ENCODE results near the gene ZNF423. TPM values are rescaled to one million over a fixed set of nuclear protein-coding genes. Genes with fewer than 3 reads are reported as not detected.

The ZNF423 gene
- total RNA-seq, 2 donors from 2014 or later, result not detected

DNA sequence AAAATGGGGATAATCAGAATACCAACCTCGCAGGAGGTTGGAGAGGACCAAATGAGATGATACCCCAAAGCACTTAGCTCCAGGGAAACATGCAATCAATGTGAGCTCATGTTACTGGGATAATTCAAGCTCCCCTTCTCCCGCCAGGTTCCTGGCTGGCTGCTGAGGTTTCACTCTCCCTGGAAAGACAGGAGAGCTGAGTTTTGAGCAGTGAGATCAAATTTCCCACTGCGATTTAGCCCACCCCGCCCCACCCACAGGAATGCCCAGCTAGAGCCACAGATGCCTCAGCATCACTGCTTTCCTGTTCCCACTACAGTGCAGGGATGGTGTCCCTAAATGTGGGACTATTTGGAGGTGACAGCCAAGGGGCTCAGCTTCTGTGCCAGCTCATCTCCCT is 56.7 kb downstream of the ZNF423 start:
- Mint-ChIP-seq H3K27me3 (ENCODE audit: low read depth) (no peaks in the 10 kb centered on the region), H3K27ac (no peak overlapping the region), H3K9me3 (no peaks in the 10 kb centered on the region), H3K36me3 (ENCODE audit: insufficient read depth in 2 of 2) (no peaks in the 10 kb centered on the region), H3K4me3 (no peak overlapping the region), H3K4me1 (ENCODE audit: low read depth) (no peaks in the 10 kb centered on the region)
- ATAC-seq (replicated peaks in 1 of 2) (no peak), DNase-seq (no peak)

DNA sequence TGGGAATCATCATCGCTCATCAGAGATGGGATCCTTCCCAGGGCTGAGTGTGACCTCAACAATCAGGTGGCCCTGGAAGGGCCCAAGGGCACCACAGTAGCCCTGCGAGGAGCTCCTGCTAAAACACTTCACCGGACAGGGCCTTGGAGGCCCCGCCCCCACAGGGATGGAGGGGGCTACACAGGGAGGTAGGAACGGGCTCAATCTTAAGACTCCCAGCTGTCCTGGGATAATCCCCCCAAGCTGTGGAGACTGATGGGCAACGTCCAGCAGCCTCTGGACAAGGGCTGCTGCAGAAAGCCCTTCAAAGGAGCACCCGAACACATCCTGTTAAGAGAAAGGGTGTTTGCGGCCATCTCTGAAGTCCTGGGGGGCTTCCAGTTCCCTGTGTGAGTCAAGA is 60.4 kb downstream of the ZNF423 start:
- Mint-ChIP-seq H3K36me3 (ENCODE audit: insufficient read depth in 2 of 2) (no peaks in the 10 kb centered on the region), H3K4me3 (no peak overlapping the region), H3K27ac (no peak overlapping the region), H3K4me1 (ENCODE audit: low read depth) (no peaks in the 10 kb centered on the region), H3K27me3 (ENCODE audit: low read depth) (no peaks in the 10 kb centered on the region), H3K9me3 (no peaks in the 10 kb centered on the region)
- ATAC-seq (replicated peaks in 1 of 2) (no peak), DNase-seq (no peak)

DNA sequence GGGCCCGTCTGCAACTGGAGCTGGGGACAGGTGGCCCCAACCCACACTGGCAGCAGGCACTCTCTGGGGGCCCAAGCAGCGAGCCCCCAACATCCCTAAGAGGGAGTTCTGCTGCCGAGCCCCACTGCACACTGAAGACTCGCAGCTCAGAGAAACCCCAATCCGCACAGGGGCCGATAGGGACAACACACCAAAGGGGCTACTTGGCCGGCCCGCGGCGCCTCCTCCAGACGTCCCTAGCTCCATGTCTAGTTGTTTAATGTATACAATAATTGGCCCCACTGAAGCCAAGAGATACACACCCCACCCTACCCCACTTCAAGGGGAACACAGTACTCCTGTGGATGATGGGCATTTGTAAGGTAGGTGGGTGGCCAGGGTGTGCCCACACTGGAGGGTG is 62.7 kb downstream of the ZNF423 start:
- H3K27me3 Mint-ChIP-seq (ENCODE audit: low read depth), result no peaks in the 10 kb centered on the region
- no peak overlapping the region for H3K27ac Mint-ChIP-seq
- H3K36me3 Mint-ChIP-seq (ENCODE audit: insufficient read depth in 2 of 2), result no peaks in the 10 kb centered on the region
- no peaks in the 10 kb centered on the region for H3K4me1 Mint-ChIP-seq (ENCODE audit: low read depth)
- no peak for DNase-seq
- H3K4me3 Mint-ChIP-seq, result no peak overlapping the region
- no peaks in the 10 kb centered on the region for H3K9me3 Mint-ChIP-seq
- ATAC-seq (replicated peaks in 1 of 2), result no peak

DNA sequence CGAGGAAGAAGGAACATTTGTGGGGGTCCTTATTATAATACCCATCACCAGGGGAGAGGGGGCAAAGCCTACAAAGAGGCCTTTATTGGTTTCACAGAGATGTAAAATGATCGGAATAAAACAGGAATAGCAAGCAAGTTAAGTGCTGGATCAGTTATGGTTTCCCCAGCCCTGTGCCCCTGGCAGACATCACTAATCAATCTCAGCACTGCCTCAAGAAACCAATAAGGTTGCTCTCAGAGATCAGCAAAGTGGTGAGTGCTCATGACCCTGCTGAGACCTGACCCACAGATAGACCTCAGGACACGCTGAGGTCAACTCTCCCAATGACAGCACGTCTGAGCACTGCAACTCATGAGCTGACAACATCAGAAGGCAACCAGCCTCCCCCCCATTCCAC is 66.3 kb downstream of the ZNF423 start:
- H3K27me3 Mint-ChIP-seq (ENCODE audit: low read depth), result no peaks in the 10 kb centered on the region
- DNase-seq (no peak), ATAC-seq (replicated peaks in 1 of 2) (no peak)
- H3K36me3 Mint-ChIP-seq (ENCODE audit: insufficient read depth in 2 of 2), result no peaks in the 10 kb centered on the region
- no peak overlapping the region for H3K4me3 Mint-ChIP-seq
- no peak overlapping the region for H3K27ac Mint-ChIP-seq
- no peaks in the 10 kb centered on the region for H3K9me3 Mint-ChIP-seq
- H3K4me1 Mint-ChIP-seq (ENCODE audit: low read depth), result no peaks in the 10 kb centered on the region

DNA sequence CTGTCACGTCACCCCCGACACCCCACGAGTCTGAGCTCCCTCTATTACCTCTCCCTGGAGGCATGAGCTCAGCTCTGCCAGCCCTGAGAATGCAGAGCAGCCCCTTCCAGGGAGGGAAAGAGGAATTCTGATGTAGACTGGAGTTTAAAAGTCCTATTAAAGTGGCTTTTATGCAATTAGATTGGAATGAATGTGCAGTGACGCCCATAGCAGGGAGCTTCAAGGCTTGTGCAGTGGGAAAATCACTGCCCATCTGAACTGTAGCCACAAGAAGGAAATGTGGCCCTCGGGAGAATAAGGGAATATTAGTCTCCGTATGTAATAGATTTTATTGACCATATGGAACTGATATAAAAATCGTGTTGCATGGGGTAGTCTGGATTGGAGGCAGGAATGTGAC is 66.9 kb downstream of the ZNF423 start:
- no peaks in the 10 kb centered on the region for H3K4me1 Mint-ChIP-seq (ENCODE audit: low read depth)
- no peak overlapping the region for H3K4me3 Mint-ChIP-seq
- no peaks in the 10 kb centered on the region for H3K27me3 Mint-ChIP-seq (ENCODE audit: low read depth)
- H3K27ac Mint-ChIP-seq, result no peak overlapping the region
- H3K9me3 Mint-ChIP-seq, result no peaks in the 10 kb centered on the region
- ATAC-seq (replicated peaks in 1 of 2) (no peak), DNase-seq (no peak)
- H3K36me3 Mint-ChIP-seq (ENCODE audit: insufficient read depth in 2 of 2), result no peaks in the 10 kb centered on the region

DNA sequence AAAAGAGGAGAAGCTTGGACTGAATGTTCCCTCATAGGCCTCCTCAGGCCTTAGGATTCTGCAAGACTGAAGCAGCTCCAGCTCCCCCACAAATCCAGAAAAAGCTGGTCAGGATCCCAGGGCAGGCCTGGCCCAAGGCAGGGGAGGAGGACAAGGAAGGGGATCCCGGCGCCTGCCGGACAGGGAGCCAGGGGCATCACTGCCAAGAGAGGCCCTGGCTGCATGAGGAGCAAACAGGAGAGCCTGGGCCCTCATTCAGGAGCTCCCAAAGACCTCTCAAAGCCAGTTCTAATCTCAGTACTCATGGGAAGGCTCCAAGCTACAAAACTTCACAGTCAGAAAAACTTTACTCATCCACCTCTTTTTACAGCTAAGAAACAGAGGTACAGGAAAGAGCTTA is 67.3 kb downstream of the ZNF423 start:
- Mint-ChIP-seq H3K27ac (no peak overlapping the region), H3K36me3 (ENCODE audit: insufficient read depth in 2 of 2) (no peaks in the 10 kb centered on the region), H3K9me3 (no peaks in the 10 kb centered on the region), H3K4me1 (ENCODE audit: low read depth) (no peaks in the 10 kb centered on the region), H3K4me3 (no peak overlapping the region), H3K27me3 (ENCODE audit: low read depth) (no peaks in the 10 kb centered on the region)
- DNase-seq, result no peak
- ATAC-seq (replicated peaks in 1 of 2), result no peak

DNA sequence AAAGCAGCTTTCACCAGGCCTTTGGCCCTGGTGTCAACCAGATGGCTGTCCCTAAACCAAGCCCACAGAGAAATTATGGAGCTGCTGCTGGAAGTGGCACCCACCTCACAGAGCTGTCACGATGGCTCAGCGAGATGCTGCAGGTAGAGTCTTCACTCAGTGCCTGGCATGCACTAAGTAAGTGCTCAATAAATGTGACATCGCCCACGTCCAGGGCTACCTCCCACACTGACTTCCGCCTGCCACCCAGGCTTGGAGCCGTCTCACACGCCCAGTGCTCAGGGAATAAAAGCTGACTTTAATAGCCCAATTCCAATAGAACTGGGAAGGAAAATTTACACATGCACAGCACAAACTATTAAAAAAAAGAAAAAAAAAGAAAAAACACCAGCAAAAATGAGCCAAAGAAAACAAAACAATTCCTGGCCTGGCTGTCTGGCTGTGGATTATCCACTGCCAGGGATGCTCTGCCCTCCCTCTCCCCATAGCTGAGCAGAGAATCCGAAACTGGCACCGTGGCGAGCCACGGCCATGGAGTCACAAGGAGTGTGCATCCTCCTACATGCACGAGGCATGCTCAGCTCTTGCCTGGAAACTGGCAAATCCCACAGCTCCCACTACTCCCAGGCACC is 68.9 kb downstream of the ZNF423 start:
- H3K4me1 Mint-ChIP-seq (ENCODE audit: low read depth), result no peaks in the 10 kb centered on the region
- DNase-seq (no peak), ATAC-seq (replicated peaks in 1 of 2) (no peak)
- no peaks in the 10 kb centered on the region for H3K27me3 Mint-ChIP-seq (ENCODE audit: low read depth)
- no peaks in the 10 kb centered on the region for H3K9me3 Mint-ChIP-seq
- no peaks in the 10 kb centered on the region for H3K36me3 Mint-ChIP-seq (ENCODE audit: insufficient read depth in 2 of 2)
- no peak overlapping the region for H3K4me3 Mint-ChIP-seq
- no peak overlapping the region for H3K27ac Mint-ChIP-seq

DNA sequence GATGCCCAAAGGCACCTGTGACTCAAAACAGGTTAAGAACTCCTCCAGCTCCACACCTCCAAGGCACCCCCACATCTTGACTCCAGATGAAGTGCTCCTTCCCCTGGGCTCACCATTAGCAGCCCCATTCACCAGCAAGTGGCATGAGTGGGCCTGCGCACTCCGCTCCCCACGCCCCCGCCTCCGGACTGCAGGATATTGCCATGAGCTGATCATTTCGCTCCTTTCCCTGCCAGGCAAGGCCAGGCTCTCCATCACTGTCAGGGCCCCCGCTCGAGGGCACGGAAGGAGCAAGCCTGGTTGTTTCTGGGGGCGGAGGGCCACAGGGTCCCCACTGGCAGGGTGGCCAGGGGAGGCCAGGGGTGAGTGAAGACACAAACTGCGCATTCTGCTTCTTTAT is 69.9 kb downstream of the ZNF423 start:
- Mint-ChIP-seq H3K9me3 (no peaks in the 10 kb centered on the region), H3K36me3 (ENCODE audit: insufficient read depth in 2 of 2) (no peaks in the 10 kb centered on the region), H3K27ac (no peak overlapping the region), H3K27me3 (ENCODE audit: low read depth) (no peaks in the 10 kb centered on the region), H3K4me1 (ENCODE audit: low read depth) (no peaks in the 10 kb centered on the region), H3K4me3 (no peak overlapping the region)
- ATAC-seq (replicated peaks in 1 of 2) (no peak), DNase-seq (no peak)

DNA sequence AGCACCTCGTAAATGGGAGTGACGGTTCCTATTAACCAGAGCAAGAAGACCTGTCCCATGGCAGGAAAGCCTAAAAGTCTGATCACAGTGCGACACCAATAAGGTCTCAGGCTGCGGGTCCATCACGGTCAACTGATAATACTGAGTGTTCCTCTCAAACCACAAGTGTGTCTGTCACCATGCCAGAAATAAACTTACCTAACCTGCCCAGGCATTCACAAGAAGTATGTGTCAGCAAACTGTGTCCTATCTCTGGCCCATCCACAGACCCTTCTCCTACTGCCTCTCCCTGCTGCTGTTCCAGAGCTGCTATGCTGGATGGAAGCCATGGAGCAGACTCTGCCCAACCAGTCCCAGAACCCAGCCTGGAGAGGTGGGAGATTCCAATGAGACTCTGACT is 73.5 kb downstream of the ZNF423 start:
- Mint-ChIP-seq H3K9me3 (no peaks in the 10 kb centered on the region), H3K4me1 (ENCODE audit: low read depth) (no peaks in the 10 kb centered on the region), H3K27ac (no peak overlapping the region), H3K36me3 (ENCODE audit: insufficient read depth in 2 of 2) (no peaks in the 10 kb centered on the region), H3K4me3 (no peak overlapping the region), H3K27me3 (ENCODE audit: low read depth) (no peaks in the 10 kb centered on the region)
- no peak for DNase-seq
- no peak for ATAC-seq (replicated peaks in 1 of 2)

DNA sequence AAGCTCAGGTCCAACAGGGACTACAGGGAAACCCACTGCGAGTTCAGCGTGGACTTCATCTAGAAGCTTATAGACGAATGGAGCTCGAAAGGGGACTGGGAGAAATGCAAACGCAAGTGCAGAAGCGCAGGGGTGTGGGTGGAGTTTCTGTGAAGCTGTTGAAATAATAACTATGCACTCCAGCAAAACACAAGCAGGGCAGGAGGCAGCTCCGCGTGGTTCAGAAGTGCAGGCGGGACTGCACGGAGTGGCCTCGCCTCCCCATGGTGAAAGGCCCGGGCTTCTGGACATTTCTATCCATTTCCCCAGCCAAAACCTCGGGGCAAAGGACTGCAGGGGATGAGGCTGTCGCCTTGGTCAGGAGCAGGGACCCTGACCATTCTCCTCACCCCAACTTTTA is 74.5 kb downstream of the ZNF423 start:
- H3K27ac Mint-ChIP-seq, result no peak overlapping the region
- H3K27me3 Mint-ChIP-seq (ENCODE audit: low read depth), result no peaks in the 10 kb centered on the region
- ATAC-seq (replicated peaks in 1 of 2), result no peak

DNA sequence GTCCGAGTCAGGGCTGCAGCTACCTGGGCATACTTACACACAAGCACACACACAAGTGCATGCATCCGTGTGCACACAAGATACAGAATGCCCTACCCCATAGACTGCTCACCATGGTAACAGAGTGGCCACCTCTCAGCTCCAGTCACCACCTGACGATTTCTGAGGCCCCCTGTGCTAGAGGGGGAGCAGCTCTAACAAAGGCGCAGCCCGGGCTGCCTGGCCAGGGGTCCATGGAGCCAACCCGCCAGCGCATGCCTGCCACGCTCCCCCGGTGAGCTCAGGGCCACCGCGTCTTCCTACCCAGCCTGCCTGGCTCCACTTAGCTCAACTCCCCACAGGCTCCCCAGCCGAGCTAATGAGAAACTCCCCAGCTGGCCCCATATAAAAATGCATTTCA is 75.5 kb downstream of the ZNF423 start:
- no peaks in the 10 kb centered on the region for H3K27me3 Mint-ChIP-seq (ENCODE audit: low read depth)
- DNase-seq (no peak), ATAC-seq (replicated peaks in 1 of 2) (no peak)
- H3K36me3 Mint-ChIP-seq (ENCODE audit: insufficient read depth in 2 of 2), result no peaks in the 10 kb centered on the region
- no peak overlapping the region for H3K4me3 Mint-ChIP-seq
- H3K27ac Mint-ChIP-seq, result no peak overlapping the region
- no peaks in the 10 kb centered on the region for H3K9me3 Mint-ChIP-seq
- no peaks in the 10 kb centered on the region for H3K4me1 Mint-ChIP-seq (ENCODE audit: low read depth)

More for the DNA sequence above, 74.5 kb downstream of the ZNF423 start:
- no peaks in the 10 kb centered on the region for H3K36me3 Mint-ChIP-seq (ENCODE audit: insufficient read depth in 2 of 2)
- H3K9me3 Mint-ChIP-seq, result no peaks in the 10 kb centered on the region
- no peak overlapping the region for H3K4me3 Mint-ChIP-seq
- no peaks in the 10 kb centered on the region for H3K4me1 Mint-ChIP-seq (ENCODE audit: low read depth)
- DNase-seq, result no peak

DNA sequence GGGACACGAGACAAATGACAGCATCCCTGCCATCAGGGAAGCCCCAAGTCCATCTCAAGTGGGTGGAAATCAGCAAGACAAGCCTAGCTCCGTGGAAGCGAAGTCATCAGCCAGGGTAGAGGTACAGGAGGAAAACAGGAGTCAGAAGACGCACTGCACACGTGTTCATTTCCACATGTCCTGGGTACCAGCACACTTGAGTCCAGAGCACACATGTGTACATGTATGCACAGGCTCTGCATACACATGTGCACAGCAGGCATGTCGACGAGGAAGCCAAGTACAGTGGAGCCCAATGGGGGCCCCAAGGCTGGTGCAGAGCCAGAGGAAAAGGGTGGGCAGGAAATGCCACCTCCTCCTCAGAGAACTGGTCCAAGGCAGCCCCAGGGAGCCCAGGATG is 75.9 kb downstream of the ZNF423 start:
- Mint-ChIP-seq H3K36me3 (ENCODE audit: insufficient read depth in 2 of 2) (no peaks in the 10 kb centered on the region), H3K27me3 (ENCODE audit: low read depth) (no peaks in the 10 kb centered on the region), H3K4me1 (ENCODE audit: low read depth) (no peaks in the 10 kb centered on the region), H3K27ac (no peak overlapping the region), H3K4me3 (no peak overlapping the region), H3K9me3 (no peaks in the 10 kb centered on the region)
- DNase-seq, result no peak
- ATAC-seq (replicated peaks in 1 of 2), result no peak

DNA sequence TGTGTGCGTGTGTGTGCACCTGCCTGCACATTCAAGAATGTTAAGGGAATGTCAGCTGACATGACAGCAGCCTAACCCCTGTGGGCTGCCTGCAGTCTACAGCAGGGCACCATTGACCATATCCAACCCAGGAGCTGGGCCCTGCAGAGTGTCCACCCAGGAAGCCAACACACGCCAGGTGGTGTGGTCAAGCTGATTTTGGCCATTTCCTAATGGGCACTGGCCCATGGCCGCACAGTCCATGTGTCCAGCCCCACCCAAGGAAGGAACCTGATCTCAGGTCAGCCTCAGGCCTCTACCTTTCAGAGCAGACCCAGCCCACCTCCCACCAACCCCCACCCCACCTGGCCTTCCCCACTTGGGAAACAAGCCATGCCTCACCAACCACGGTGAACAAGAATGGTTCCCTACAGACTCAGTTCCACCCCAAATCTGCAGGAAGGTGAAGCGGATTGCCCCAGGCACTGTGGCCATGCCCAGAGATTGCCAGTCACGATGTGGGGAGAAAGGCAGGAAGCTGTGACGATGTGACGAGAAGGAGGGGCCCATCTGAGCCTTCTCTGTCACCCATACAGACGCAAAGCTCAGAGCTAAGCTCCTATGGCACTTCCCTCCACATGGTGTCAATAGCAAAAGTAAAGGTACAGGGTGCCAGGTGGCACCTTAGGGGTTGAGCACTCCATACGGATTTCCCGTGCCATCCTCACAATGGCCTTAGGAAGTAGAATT is 77.5 kb downstream of the ZNF423 start:
- Mint-ChIP-seq H3K36me3 (ENCODE audit: insufficient read depth in 2 of 2) (no peaks in the 10 kb centered on the region), H3K4me3 (no peak overlapping the region), H3K27ac (no peak overlapping the region), H3K9me3 (no peaks in the 10 kb centered on the region), H3K27me3 (ENCODE audit: low read depth) (no peaks in the 10 kb centered on the region), H3K4me1 (ENCODE audit: low read depth) (no peaks in the 10 kb centered on the region)
- DNase-seq, result no peak
- ATAC-seq (replicated peaks in 1 of 2), result no peak

DNA sequence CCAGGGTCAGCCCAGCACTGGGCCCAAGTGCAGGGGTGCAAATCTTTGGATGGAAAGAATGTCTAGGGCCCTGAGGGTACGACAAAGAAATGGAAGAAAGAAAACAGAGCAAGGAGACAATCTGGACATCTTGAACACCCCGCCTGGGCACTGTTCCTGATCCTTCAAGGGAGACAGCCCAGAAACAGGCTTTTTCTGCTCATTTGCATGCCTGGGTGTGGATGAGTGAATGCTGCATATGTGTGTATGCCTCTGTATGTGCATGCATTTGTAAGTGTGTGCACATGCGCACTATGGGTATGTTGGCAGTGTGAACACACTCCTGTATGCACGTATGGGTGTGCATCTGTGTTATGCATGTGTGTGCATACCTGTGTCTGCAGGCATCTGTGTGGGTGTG is 79.2 kb downstream of the ZNF423 start:
- Mint-ChIP-seq H3K27ac (no peak overlapping the region), H3K9me3 (no peaks in the 10 kb centered on the region), H3K27me3 (ENCODE audit: low read depth) (no peaks in the 10 kb centered on the region), H3K36me3 (ENCODE audit: insufficient read depth in 2 of 2) (no peaks in the 10 kb centered on the region), H3K4me1 (ENCODE audit: low read depth) (no peaks in the 10 kb centered on the region), H3K4me3 (no peak overlapping the region)
- DNase-seq (no peak), ATAC-seq (replicated peaks in 1 of 2) (no peak)

Measured in activated T-cell treated with anti-CD3 and anti-CD28 coated beads, Interleukin-2, amount 50 U/mL, for 72 hours (primary cell).